H7 (cell line): ENCODE results near the gene FOXN3. TPM values are rescaled to one million over a fixed set of nuclear protein-coding genes. Genes with fewer than 3 reads are reported as not detected.

Source experiments
- DNase-seq: peaks from one replicate; pipeline ENCODE4 v3.0.0; 2012
- H3K27me3 ChIP-seq: 2 replicates; pipeline ENCODE4 v1.6.0; 2011; ENCODE audit warnings: mild to moderate bottlenecking, low read length; ENCODE audit not compliant: control insufficient read depth, insufficient read depth
- H3K36me3 ChIP-seq: replicated peaks from 2 replicates; pipeline ENCODE4 v1.5.1; 2011; ENCODE audit warnings: low read length; ENCODE audit not compliant: control insufficient read depth, insufficient read depth
- H3K4me3 ChIP-seq: 2 replicates; pipeline ENCODE4 v1.5.1; 2011; ENCODE audit warnings: low read depth, mild to moderate bottlenecking, control low read depth, low read length, moderate library complexity; ENCODE audit not compliant: insufficient read depth
- total RNA-seq: library from RNA; depleted of rRNA; stranded (reverse); fragments of >200 nt; shearing (Covaris generic); gene quantifications from 2 replicates; pipeline ENCODE4 v1.2.3, GENCODE V29; 2014

FOXN3 gene
- total RNA-seq, 1 experiment from 2014 or later, result 64.6 TPM

GRCh38 chr14:89282191-89282590, 134.8 kb downstream of the FOXN3 start:
- no peak overlapping the region for H3K4me3 ChIP-seq
- DNase-seq, result no peak
- H3K27me3 ChIP-seq, result no peaks in the 10 kb centered on the region
- H3K36me3 ChIP-seq, result peaks cover 3% of the 10 kb centered on the region

GRCh38 chr14:89280600-89280999, 136.4 kb downstream of the FOXN3 start:
- no peak for DNase-seq
- Histone ChIP-seq H3K36me3 (peaks cover 3% of the 10 kb centered on the region), H3K4me3 (no peak overlapping the region), H3K27me3 (no peaks in the 10 kb centered on the region)

GRCh38 chr14:89279649-89280232, 137.3 kb downstream of the FOXN3 start:
- H3K27me3 ChIP-seq, result no peaks in the 10 kb centered on the region
- H3K36me3 ChIP-seq, result peaks cover 3% of the 10 kb centered on the region
- DNase-seq, result no peak
- H3K4me3 ChIP-seq, result no peak overlapping the region

- peaks cover 3% of the 10 kb centered on the region for H3K36me3 ChIP-seq
- no peak overlapping the region for H3K4me3 ChIP-seq
- no peak for DNase-seq
- no peaks in the 10 kb centered on the region for H3K27me3 ChIP-seq
Measured at GRCh38 chr14:89277203-89277602, 139.8 kb downstream of the FOXN3 start.

GRCh38 chr14:89276424-89276975, 140.5 kb downstream of the FOXN3 start:
- DNase-seq, result no peak
- H3K27me3 ChIP-seq, result no peaks in the 10 kb centered on the region
- no peak overlapping the region for H3K4me3 ChIP-seq
- H3K36me3 ChIP-seq, result peaks cover 3% of the 10 kb centered on the region

- no peaks in the 10 kb centered on the region for H3K27me3 ChIP-seq
- no peak overlapping the region for H3K4me3 ChIP-seq
- peaks cover 4% of the 10 kb centered on the region for H3K36me3 ChIP-seq
- DNase-seq, result no peak
Measured at GRCh38 chr14:89270439-89271227, 146.4 kb downstream of the FOXN3 start.

- H3K27me3 ChIP-seq, result no peaks in the 10 kb centered on the region
- DNase-seq, result no peak
- H3K4me3 ChIP-seq, result no peak overlapping the region
- H3K36me3 ChIP-seq, result peaks cover 4% of the 10 kb centered on the region
Measured at GRCh38 chr14:89269404-89269803, 147.6 kb downstream of the FOXN3 start.

- Histone ChIP-seq H3K36me3 (peaks cover 4% of the 10 kb centered on the region), H3K27me3 (no peaks in the 10 kb centered on the region), H3K4me3 (no peak overlapping the region)
- DNase-seq, result no peak
Measured at GRCh38 chr14:89268514-89268913, 148.5 kb downstream of the FOXN3 start.

GRCh38 chr14:89267656-89268055, 149.4 kb downstream of the FOXN3 start:
- H3K36me3 ChIP-seq, result peaks cover 4% of the 10 kb centered on the region
- H3K4me3 ChIP-seq, result no peak overlapping the region
- H3K27me3 ChIP-seq, result no peaks in the 10 kb centered on the region
- DNase-seq, result no peak

GRCh38 chr14:89267163-89267562, 149.9 kb downstream of the FOXN3 start:
- Histone ChIP-seq H3K4me3 (no peak overlapping the region), H3K27me3 (no peaks in the 10 kb centered on the region), H3K36me3 (peaks cover 4% of the 10 kb centered on the region)
- DNase-seq, result peak; percentile 39

- Histone ChIP-seq H3K27me3 (no peaks in the 10 kb centered on the region), H3K36me3 (peaks cover 4% of the 10 kb centered on the region), H3K4me3 (no peak overlapping the region)
- DNase-seq, result no peak
Measured at GRCh38 chr14:89266754-89267153, 150.3 kb downstream of the FOXN3 start.

GRCh38 chr14:89265234-89265633, 151.8 kb downstream of the FOXN3 start:
- H3K36me3 ChIP-seq, result peaks cover 4% of the 10 kb centered on the region
- no peak overlapping the region for H3K4me3 ChIP-seq
- DNase-seq, result no peak
- H3K27me3 ChIP-seq, result no peaks in the 10 kb centered on the region

- DNase-seq, result no peak
- Histone ChIP-seq H3K27me3 (no peaks in the 10 kb centered on the region), H3K4me3 (no peak overlapping the region), H3K36me3 (peaks cover 4% of the 10 kb centered on the region)
Measured at GRCh38 chr14:89264196-89264800, 152.7 kb downstream of the FOXN3 start.

GRCh38 chr14:89262041-89262440, 155.0 kb downstream of the FOXN3 start:
- Histone ChIP-seq H3K4me3 (no peak overlapping the region), H3K27me3 (no peaks in the 10 kb centered on the region), H3K36me3 (peaks cover 4% of the 10 kb centered on the region)
- no peak for DNase-seq

- DNase-seq, result no peak
- H3K36me3 ChIP-seq, result peaks cover 2% of the 10 kb centered on the region; the same call in 1 of the 2 replicates
- H3K4me3 ChIP-seq, result no peak overlapping the region
- no peaks in the 10 kb centered on the region for H3K27me3 ChIP-seq
Measured at GRCh38 chr14:89260898-89261297, 156.1 kb downstream of the FOXN3 start.
